ENCODE measurements around the gene GART. TPM values are rescaled to one million over a fixed set of nuclear protein-coding genes. Genes with fewer than 3 reads are reported as not detected.

GART gene
- total RNA-seq, 1 experiment from 2014 or later = 241 TPM

DNA sequence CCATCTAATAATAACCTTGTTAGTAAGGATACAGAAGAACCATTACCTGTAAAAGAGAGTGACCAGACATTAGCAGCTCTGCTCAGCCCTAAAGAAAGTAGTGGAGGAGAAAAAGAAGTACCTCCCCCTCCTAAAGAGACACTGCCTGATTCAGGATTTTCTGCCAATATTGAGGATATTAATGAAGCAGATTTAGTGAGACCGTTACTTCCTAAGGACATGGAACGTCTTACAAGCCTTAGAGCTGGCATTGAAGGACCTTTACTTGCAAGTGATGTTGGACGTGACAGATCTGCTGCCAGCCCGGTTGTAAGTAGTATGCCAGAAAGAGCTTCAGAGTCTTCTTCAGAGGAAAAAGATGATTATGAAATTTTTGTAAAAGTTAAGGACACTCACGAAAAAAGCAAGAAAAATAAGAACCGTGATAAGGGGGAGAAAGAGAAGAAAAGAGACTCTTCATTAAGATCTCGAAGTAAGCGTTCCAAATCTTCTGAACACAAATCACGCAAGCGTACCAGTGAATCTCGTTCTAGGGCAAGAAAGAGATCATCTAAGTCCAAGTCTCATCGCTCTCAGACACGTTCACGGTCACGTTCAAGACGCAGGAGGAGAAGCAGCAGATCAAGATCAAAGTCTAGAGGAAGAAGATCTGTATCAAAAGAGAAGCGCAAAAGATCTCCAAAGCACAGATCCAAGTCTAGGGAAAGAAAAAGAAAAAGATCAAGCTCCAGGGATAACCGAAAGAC lies 12.5 kb upstream of the GART start:
- H3K4me3 ChIP-seq (replicated peaks in 1 of 2; ENCODE audit: low read depth in 1 of 2, low read length in 2 of 2) = no peak overlapping the region
- H3K4me2 ChIP-seq (ENCODE audit: low read length) = no peak overlapping the region
- DNase-seq (ENCODE audit: low read depth, low spot score) = no peak
- intact Hi-C loops (cut with micrococcal nuclease) = no loop called here
- RAD21 ChIA-PET (ENCODE audit: low non-redundant PET in 1 of 2, low total read pairs in 2 of 2, uncharacterized antibody in 2 of 2, unreplicated experiment in 2 of 2) = no interaction called here
- TF ChIP-seq EZH2 (IDR thresholded peaks at IDR 0.05) (no peak), ZNF274 (IDR thresholded peaks at IDR 0.05; ENCODE audit: low read depth, low read length) (no peak), FOSL1 (IDR thresholded peaks at IDR 0.05; ENCODE audit: low read depth) (no peak), SP1 (IDR thresholded peaks at IDR 0.05; ENCODE audit: low read depth) (no peak), REST (IDR thresholded peaks at IDR 0.05; ENCODE audit: low read depth) (no peak), EGR1 (IDR thresholded peaks at IDR 0.05; ENCODE audit: low read depth) (no peak), YY1 (IDR thresholded peaks at IDR 0.05; ENCODE audit: extremely low read depth, insufficient replicate concordance, low read depth, low read length) (no peak), EZH2phosphoT487 (IDR thresholded peaks at IDR 0.05; ENCODE audit: borderline replicate concordance) (no peak), CEBPB (IDR thresholded peaks at IDR 0.05; ENCODE audit: low read depth) (no peak), SRF (IDR thresholded peaks at IDR 0.05; ENCODE audit: low read depth) (no peak), POLR2A (IDR thresholded peaks at IDR 0.05; ENCODE audit: borderline replicate concordance, extremely low read depth, insufficient read depth, insufficient read length) (no peak), SIN3A (IDR thresholded peaks at IDR 0.05; ENCODE audit: low read depth) (no peak), TCF7L2 (IDR thresholded peaks at IDR 0.05; ENCODE audit: borderline replicate concordance, extremely low read depth, insufficient read depth, insufficient read length) (no peak), JUND (IDR thresholded peaks at IDR 0.05) (no peak), CTCF (IDR thresholded peaks at IDR 0.05 in 2 of 3, conservative IDR thresholded peaks at IDR 0.05 in 1 of 3; ENCODE audit: borderline replicate concordance in 1 of 3, insufficient read depth in 1 of 3, low read depth in 2 of 3, low read length in 2 of 3) (no peak)
- TF ChIP-seq, protein P1, sequence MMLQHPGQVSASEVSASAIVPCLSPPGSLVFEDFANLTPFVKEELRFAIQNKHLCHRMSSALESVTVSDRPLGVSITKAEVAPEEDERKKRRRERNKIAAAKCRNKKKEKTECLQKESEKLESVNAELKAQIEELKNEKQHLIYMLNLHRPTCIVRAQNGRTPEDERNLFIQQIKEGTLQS (IDR thresholded peaks at IDR 0.05) = no peak
- TF ChIP-seq, protein P2, sequence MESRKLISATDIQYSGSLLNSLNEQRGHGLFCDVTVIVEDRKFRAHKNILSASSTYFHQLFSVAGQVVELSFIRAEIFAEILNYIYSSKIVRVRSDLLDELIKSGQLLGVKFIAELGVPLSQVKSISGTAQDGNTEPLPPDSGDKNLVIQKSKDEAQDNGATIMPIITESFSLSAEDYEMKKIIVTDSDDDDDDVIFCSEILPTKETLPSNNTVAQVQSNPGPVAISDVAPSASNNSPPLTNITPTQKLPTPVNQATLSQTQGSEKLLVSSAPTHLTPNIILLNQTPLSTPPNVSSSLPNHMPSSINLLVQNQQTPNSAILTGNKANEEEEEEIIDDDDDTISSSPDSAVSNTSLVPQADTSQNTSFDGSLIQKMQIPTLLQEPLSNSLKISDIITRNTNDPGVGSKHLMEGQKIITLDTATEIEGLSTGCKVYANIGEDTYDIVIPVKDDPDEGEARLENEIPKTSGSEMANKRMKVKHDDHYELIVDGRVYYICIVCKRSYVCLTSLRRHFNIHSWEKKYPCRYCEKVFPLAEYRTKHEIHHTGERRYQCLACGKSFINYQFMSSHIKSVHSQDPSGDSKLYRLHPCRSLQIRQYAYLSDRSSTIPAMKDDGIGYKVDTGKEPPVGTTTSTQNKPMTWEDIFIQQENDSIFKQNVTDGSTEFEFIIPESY (IDR thresholded peaks at IDR 0.05; ENCODE audit: extremely low read depth, insufficient replicate concordance, low read length) = no peak
- no peak overlapping the region for H3K9ac ChIP-seq (ENCODE audit: low read length)
- no peak for ATAC-seq
- no peaks in the 10 kb centered on the region for H3K9me3 ChIP-seq (ENCODE audit: control insufficient read depth in 1 of 2, insufficient read depth in 1 of 2, low read depth in 1 of 2, low read length in 2 of 2)
- H3K9me2 ChIP-seq (ENCODE audit: insufficient read depth) = no peaks in the 10 kb centered on the region
- peaks cover 76 to 90% of the 10 kb centered on the region in 2 experiments for H3K36me3 ChIP-seq (ENCODE audit: control insufficient read depth in 1 of 2, insufficient read depth in 2 of 2, low read length in 2 of 2)
- BruUV-seq (replicated peaks) = TSS peak; percentile 2
- CTCF ChIA-PET = no interaction called here
- H4K20me1 ChIP-seq (ENCODE audit: insufficient read depth) = peaks cover 56% of the 10 kb centered on the region
- POLR2A ChIA-PET = no interaction called here
- peaks cover 100% of the 10 kb centered on the region for H3K79me2 ChIP-seq (ENCODE audit: insufficient read depth, low read length)
- no peak overlapping the region for H3K27ac ChIP-seq (ENCODE audit: low read depth, low read length)
- no peaks in the 10 kb centered on the region for H3K27me3 ChIP-seq (ENCODE audit: insufficient read depth, low read length)
- H3K4me1 ChIP-seq (ENCODE audit: control insufficient read depth in 1 of 2, insufficient read depth in 2 of 2, low read length in 2 of 2) = no peaks in the 10 kb centered on the region
- no peak overlapping the region for H2AFZ ChIP-seq (ENCODE audit: low read depth, low read length, poor library complexity, severe bottlenecking)

All from HCT116 (cell line).